OCI-LY7 (cell line): Measurements from ENCODE around the gene CDH22. TPM values are rescaled to one million over a fixed set of nuclear protein-coding genes. Genes with fewer than 3 reads are reported as not detected.

Experiments
- BruUV-seq: library from RNA; stranded (reverse); fragments of 400-500 nt; replicated peaks from 2 replicates; lab custom pipeline; 2021; lab: Mats Ljungman, UMichigan
- CTCF ChIA-PET: fragments of 300-600 bp; sonication (Branson Sonifier 250); formaldehyde crosslinking; loops from one replicate; lab custom pipeline; 2022; ENCODE audit warnings: antibody characterized with exemption; ENCODE audit not compliant: unreplicated experiment; lab: Charles Lee
- POLR2A ChIA-PET: fragments of 300-600 bp; sonication (Branson Sonifier 250); formaldehyde crosslinking; loops from one replicate; lab custom pipeline; 2022; ENCODE audit warnings: antibody characterized with exemption; lab: Charles Lee
- DNase-seq: peaks from one replicate; pipeline ENCODE4 v3.0.0-alpha.2; 2015; ENCODE audit warnings: low spot score
- H2AFZ ChIP-seq: fragments of 200-600 bp; sonication (generic), shearing (Covaris generic); 2 replicates; pipeline ENCODE4 v1.6.1; 2014; ENCODE audit warnings: mild to moderate bottlenecking, antibody characterized with exemption, low read length, moderate library complexity
- H3K27ac ChIP-seq: fragments of 200-600 bp; sonication (generic); 2 replicates; pipeline ENCODE4 v1.5.1; 2014; ENCODE audit warnings: mixed run types, low read depth, mild to moderate bottlenecking, moderate library complexity, low read length, inconsistent platforms; ENCODE audit not compliant: poor library complexity, severe bottlenecking
- H3K36me3 ChIP-seq: fragments of 200-600 bp; sonication (generic); 2 replicates; pipeline ENCODE4 v1.6.1; 2014; ENCODE audit warnings: mild to moderate bottlenecking, antibody characterized with exemption, low read length, moderate library complexity, mixed read lengths; ENCODE audit not compliant: insufficient read depth
- H3K4me1 ChIP-seq: fragments of 200-600 bp; sonication (generic); 2 replicates; pipeline ENCODE4 v1.5.1; 2014; ENCODE audit warnings: mild to moderate bottlenecking, low read length; ENCODE audit not compliant: insufficient read depth, poor library complexity, severe bottlenecking
- H3K4me2 ChIP-seq: fragments of 200-600 bp; sonication (generic); 2 replicates; pipeline ENCODE4 v1.6.1; 2014; ENCODE audit warnings: mild to moderate bottlenecking, low read length
- H3K4me3 ChIP-seq: fragments of 200-600 bp; sonication (generic); 2 replicates; pipeline ENCODE4 v1.5.1; 2014; ENCODE audit warnings: mild to moderate bottlenecking, low read depth, low read length; ENCODE audit not compliant: poor library complexity, severe bottlenecking
- H3K79me2 ChIP-seq: fragments of 200-600 bp; sonication (generic); 2 replicates; pipeline ENCODE4 v1.6.1; 2016; ENCODE audit warnings: low read depth, mild to moderate bottlenecking, low read length, moderate library complexity, mixed read lengths; ENCODE audit not compliant: insufficient read depth
- H3K9me2 ChIP-seq: fragments of 200-600 bp; sonication (generic); 2 replicates; pipeline ENCODE4 v1.6.1; 2016; ENCODE audit warnings: mild to moderate bottlenecking, low read length, mixed read lengths; ENCODE audit not compliant: insufficient read depth
- H3K9me3 ChIP-seq: fragments of 200-600 bp; sonication (generic); 2 replicates; pipeline ENCODE4 v1.6.1; 2014; ENCODE audit warnings: mild to moderate bottlenecking, mixed run types, low read length, mixed read lengths
- H4K20me1 ChIP-seq: fragments of 200-600 bp; sonication (generic); 2 replicates; pipeline ENCODE4 v1.6.1; 2014; ENCODE audit warnings: mild to moderate bottlenecking, antibody characterized with exemption, low read length, moderate library complexity, mixed read lengths; ENCODE audit not compliant: insufficient read depth
- CTCF ChIP-seq: fragments of 200-600 bp; sonication (generic); conservative IDR thresholded peaks from 2 replicates; pipeline ENCODE4 v1.5.1; 2014; ENCODE audit warnings: mild to moderate bottlenecking, antibody characterized with exemption, low read length, moderate library complexity, mixed read lengths
- EZH2phosphoT487 ChIP-seq: fragments of 200-600 bp; sonication (generic); IDR thresholded peaks from 2 replicates; pipeline ENCODE4 v1.6.1; 2018; ENCODE audit warnings: low read depth, borderline replicate concordance, mild to moderate bottlenecking, mixed run types, antibody characterized with exemption, low read length, moderate library complexity, mixed read lengths
- intact Hi-C: fragments of 100-400 bp; cut with micrococcal nuclease; formaldehyde crosslinking; loops from one replicate; pipeline ENCODE4 v1.10.0; 2022; ENCODE audit not compliant: unreplicated experiment
- total RNA-seq, 2 experiments: library from RNA; depleted of rRNA in 1 of 2; stranded (reverse); fragments of >200 nt in 1 of 2; shearing (Covaris generic) in 1 of 2; gene quantifications; 2 replicates each; pipeline ENCODE4 v1.2.3, GENCODE V29; 2014 to 2022

Gene CDH22
- total RNA-seq, 2 experiments from 2014 or later, result not detected

GRCh38 chr20:46211331-46211722, 97.0 kb downstream of the CDH22 start:
- CTCF ChIA-PET, result no interaction called here
- TF ChIP-seq EZH2phosphoT487 (no peak), CTCF (no peak)
- Histone ChIP-seq H3K9me3 (no peaks in the 10 kb centered on the region), H2AFZ (no peak overlapping the region), H3K4me3 (no peak overlapping the region), H3K4me1 (no peaks in the 10 kb centered on the region), H3K4me2 (no peak overlapping the region), H3K79me2 (no peaks in the 10 kb centered on the region), H3K9me2 (no peaks in the 10 kb centered on the region), H4K20me1 (no peaks in the 10 kb centered on the region), H3K27ac (no peak overlapping the region), H3K36me3 (no peaks in the 10 kb centered on the region)
- BruUV-seq, result no TSS peak
- no peak for DNase-seq
- POLR2A ChIA-PET, result no interaction called here
- intact Hi-C loops, result no loop called here

GRCh38 chr20:46210672-46211330, 97.5 kb downstream of the CDH22 start:
- Histone ChIP-seq H3K27ac (no peak overlapping the region), H3K36me3 (no peaks in the 10 kb centered on the region), H3K4me3 (no peak overlapping the region), H3K79me2 (no peaks in the 10 kb centered on the region), H3K4me2 (no peak overlapping the region), H3K9me2 (no peaks in the 10 kb centered on the region), H3K9me3 (no peaks in the 10 kb centered on the region), H3K4me1 (no peaks in the 10 kb centered on the region), H4K20me1 (no peaks in the 10 kb centered on the region), H2AFZ (no peak overlapping the region)
- no TSS peak for BruUV-seq
- ChIA-PET CTCF (no interaction called here), POLR2A (no interaction called here)
- intact Hi-C loops, result no loop called here
- TF ChIP-seq CTCF, result no peak
- TF ChIP-seq EZH2phosphoT487, result no peak
- DNase-seq, result no peak

- intact Hi-C loops, result no loop called here
- Histone ChIP-seq H3K4me3 (no peak overlapping the region), H3K9me3 (no peaks in the 10 kb centered on the region), H3K27ac (no peak overlapping the region), H3K4me2 (no peak overlapping the region), H3K4me1 (no peaks in the 10 kb centered on the region), H3K36me3 (no peaks in the 10 kb centered on the region), H2AFZ (no peak overlapping the region), H3K9me2 (no peaks in the 10 kb centered on the region), H4K20me1 (no peaks in the 10 kb centered on the region), H3K79me2 (no peaks in the 10 kb centered on the region)
- TF ChIP-seq EZH2phosphoT487 (no peak), CTCF (no peak)
- no peak for DNase-seq
- no TSS peak for BruUV-seq
- ChIA-PET CTCF (no interaction called here), POLR2A (no interaction called here)
These were observed 98.2 kb downstream of the CDH22 start for GRCh38 chr20:46209930-46210671.
